PC-9 (cell line): ENCODE results near the gene HMGN1. TPM values are rescaled to one million over a fixed set of nuclear protein-coding genes. Genes with fewer than 3 reads are reported as not detected.

ENCODE experiments used
- BruUV-seq: library from RNA; stranded (reverse); fragments of 400-500 nt; replicated peaks from 2 replicates; lab custom pipeline; 2021; lab: Mats Ljungman, UMichigan
- CTCF ChIA-PET: fragments of 300-600 bp; sonication (Branson Sonifier 250); formaldehyde crosslinking; loops from one replicate; lab custom pipeline; 2022; ENCODE audit warnings: antibody characterized with exemption; lab: Charles Lee
- POLR2A ChIA-PET: fragments of 300-600 bp; sonication (Branson Sonifier 250); formaldehyde crosslinking; loops from one replicate; lab custom pipeline; 2022; ENCODE audit warnings: antibody characterized with exemption; ENCODE audit not compliant: unreplicated experiment; lab: Charles Lee
- DNase-seq, 2 experiments: peaks; one replicate each; pipeline versions ENCODE4 v3.0.0 to v3.0.0-alpha.2; 2015 to 2022; ENCODE audit warnings: mixed read lengths in 1 of 2
- H2AFZ ChIP-seq: fragments of 200-600 bp; sonication (generic); 2 replicates; pipeline ENCODE4 v1.8.1; 2017; ENCODE audit warnings: antibody characterized with exemption
- H3F3A ChIP-seq: fragments of 200-600 bp; sonication (generic); 2 replicates; pipeline ENCODE4 v1.8.1; 2017; ENCODE audit warnings: antibody characterized with exemption, mild to moderate bottlenecking, low read depth; ENCODE audit not compliant: insufficient read depth
- H3K27ac ChIP-seq: fragments of 200-600 bp; sonication (generic); 2 replicates; pipeline ENCODE4 v1.6.1; 2016; ENCODE audit warnings: mixed run types
- H3K27me3 ChIP-seq: fragments of 200-600 bp; sonication (generic); 2 replicates; pipeline ENCODE4 v1.6.1; 2016; ENCODE audit warnings: low read depth, mixed run types; ENCODE audit not compliant: insufficient read depth
- H3K36me3 ChIP-seq: fragments of 200-600 bp; sonication (generic); 2 replicates; pipeline ENCODE4 v1.6.1; 2016; ENCODE audit warnings: low read depth, mixed run types
- H3K4me1 ChIP-seq: fragments of 200-600 bp; sonication (generic); replicated peaks from 2 replicates; pipeline ENCODE4 v1.6.1; 2016; ENCODE audit warnings: mixed run types; ENCODE audit not compliant: insufficient read depth
- H3K4me2 ChIP-seq: fragments of 200-600 bp; sonication (generic); 2 replicates; pipeline ENCODE4 v1.6.1; 2017; ENCODE audit warnings: mixed run types
- H3K4me3 ChIP-seq: fragments of 200-600 bp; sonication (generic); 2 replicates; pipeline ENCODE4 v1.6.1; 2016; ENCODE audit warnings: mixed run types
- H3K79me2 ChIP-seq: fragments of 200-600 bp; sonication (generic); 2 replicates; pipeline ENCODE4 v1.6.1; 2017; ENCODE audit warnings: low read depth, mixed run types
- H3K9me2 ChIP-seq: fragments of 200-600 bp; sonication (generic); 2 replicates; pipeline ENCODE4 v1.8.1; 2017; ENCODE audit warnings: mild to moderate bottlenecking; ENCODE audit not compliant: insufficient read depth
- H3K9me3 ChIP-seq: fragments of 200-600 bp; sonication (generic); 2 replicates; pipeline ENCODE4 v1.8.1; 2016; ENCODE audit warnings: low read depth; ENCODE audit not compliant: insufficient read depth
- H4K20me1 ChIP-seq: fragments of 200-600 bp; sonication (generic); 2 replicates; pipeline ENCODE4 v1.8.1; 2017; ENCODE audit not compliant: insufficient read depth
- EZH2 ChIP-seq: fragments of 200-600 bp; sonication (generic); IDR thresholded peaks from 2 replicates; pipeline ENCODE4 v1.8.0; 2017; ENCODE audit warnings: antibody characterized with exemption, low read depth
- intact Hi-C: fragments of 100-400 bp; cut with micrococcal nuclease; formaldehyde crosslinking; loops from one replicate; pipeline ENCODE4 v1.10.0; 2022; ENCODE audit not compliant: unreplicated experiment
- total RNA-seq: library from RNA; stranded (reverse); gene quantifications from 2 replicates; pipeline ENCODE4 v1.2.3, GENCODE V29; 2021
- TF ChIP-seq, protein P1 (sequence below): fragments of 200-600 bp; sonication (generic); conservative IDR thresholded peaks from 2 replicates; pipeline ENCODE4 v1.6.1; 2017; ENCODE audit warnings: mixed run types, antibody characterized with exemption, mild to moderate bottlenecking, moderate library complexity

The HMGN1 gene
- total RNA-seq, 1 experiment from 2014 or later, result 369 TPM

DNA sequence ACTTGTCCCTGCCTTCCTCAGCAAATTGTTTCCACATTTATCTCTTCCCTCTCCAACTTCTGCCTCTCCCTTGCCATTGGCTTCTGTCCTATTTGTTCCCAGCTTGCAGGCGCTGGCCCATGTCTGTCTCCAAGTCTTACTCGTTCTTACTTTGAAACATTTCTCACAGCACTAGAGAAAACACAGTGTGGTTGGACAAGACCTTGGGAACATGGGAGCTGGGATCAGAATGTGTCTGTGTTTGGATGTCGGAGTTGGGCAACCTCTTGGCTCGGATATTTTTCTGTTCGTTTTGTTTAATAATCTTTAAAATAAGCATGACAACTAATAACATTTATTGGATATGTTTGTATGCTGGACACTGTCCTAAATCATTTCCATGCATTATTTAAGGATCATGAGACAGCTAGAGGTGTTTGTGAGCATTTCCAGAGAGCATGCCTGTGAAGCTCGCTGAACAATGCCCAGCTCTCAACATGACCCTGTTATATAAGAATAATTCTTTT, 29.6 kb downstream of the HMGN1 start:
- Histone ChIP-seq H3K27ac (peak overlapping the region; percentile 32), H3K4me2 (peak overlapping the region; percentile 43), H3K27me3 (no peaks in the 10 kb centered on the region), H3K4me1 (peaks cover 53% of the 10 kb centered on the region), H2AFZ (no peak overlapping the region), H3K36me3 (no peaks in the 10 kb centered on the region), H3F3A (peaks cover 28% of the 10 kb centered on the region), H3K9me2 (no peaks in the 10 kb centered on the region), H4K20me1 (no peaks in the 10 kb centered on the region), H3K79me2 (peaks cover 7% of the 10 kb centered on the region), H3K4me3 (no peak overlapping the region), H3K9me3 (no peaks in the 10 kb centered on the region)
- ChIA-PET POLR2A (interaction anchor here (0.6 kb wide), 2 partner anchors 20 to 38 kb away, joined by 5 to 11 read pairs; no protein-coding TSS in a partner anchor), CTCF (no interaction called here)
- intact Hi-C loops, result no loop called here
- TF ChIP-seq, protein P1, sequence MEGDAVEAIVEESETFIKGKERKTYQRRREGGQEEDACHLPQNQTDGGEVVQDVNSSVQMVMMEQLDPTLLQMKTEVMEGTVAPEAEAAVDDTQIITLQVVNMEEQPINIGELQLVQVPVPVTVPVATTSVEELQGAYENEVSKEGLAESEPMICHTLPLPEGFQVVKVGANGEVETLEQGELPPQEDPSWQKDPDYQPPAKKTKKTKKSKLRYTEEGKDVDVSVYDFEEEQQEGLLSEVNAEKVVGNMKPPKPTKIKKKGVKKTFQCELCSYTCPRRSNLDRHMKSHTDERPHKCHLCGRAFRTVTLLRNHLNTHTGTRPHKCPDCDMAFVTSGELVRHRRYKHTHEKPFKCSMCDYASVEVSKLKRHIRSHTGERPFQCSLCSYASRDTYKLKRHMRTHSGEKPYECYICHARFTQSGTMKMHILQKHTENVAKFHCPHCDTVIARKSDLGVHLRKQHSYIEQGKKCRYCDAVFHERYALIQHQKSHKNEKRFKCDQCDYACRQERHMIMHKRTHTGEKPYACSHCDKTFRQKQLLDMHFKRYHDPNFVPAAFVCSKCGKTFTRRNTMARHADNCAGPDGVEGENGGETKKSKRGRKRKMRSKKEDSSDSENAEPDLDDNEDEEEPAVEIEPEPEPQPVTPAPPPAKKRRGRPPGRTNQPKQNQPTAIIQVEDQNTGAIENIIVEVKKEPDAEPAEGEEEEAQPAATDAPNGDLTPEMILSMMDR, result no peak
- TF ChIP-seq EZH2, result no peak
- no TSS peak for BruUV-seq
- DNase-seq, result no peak

DNA sequence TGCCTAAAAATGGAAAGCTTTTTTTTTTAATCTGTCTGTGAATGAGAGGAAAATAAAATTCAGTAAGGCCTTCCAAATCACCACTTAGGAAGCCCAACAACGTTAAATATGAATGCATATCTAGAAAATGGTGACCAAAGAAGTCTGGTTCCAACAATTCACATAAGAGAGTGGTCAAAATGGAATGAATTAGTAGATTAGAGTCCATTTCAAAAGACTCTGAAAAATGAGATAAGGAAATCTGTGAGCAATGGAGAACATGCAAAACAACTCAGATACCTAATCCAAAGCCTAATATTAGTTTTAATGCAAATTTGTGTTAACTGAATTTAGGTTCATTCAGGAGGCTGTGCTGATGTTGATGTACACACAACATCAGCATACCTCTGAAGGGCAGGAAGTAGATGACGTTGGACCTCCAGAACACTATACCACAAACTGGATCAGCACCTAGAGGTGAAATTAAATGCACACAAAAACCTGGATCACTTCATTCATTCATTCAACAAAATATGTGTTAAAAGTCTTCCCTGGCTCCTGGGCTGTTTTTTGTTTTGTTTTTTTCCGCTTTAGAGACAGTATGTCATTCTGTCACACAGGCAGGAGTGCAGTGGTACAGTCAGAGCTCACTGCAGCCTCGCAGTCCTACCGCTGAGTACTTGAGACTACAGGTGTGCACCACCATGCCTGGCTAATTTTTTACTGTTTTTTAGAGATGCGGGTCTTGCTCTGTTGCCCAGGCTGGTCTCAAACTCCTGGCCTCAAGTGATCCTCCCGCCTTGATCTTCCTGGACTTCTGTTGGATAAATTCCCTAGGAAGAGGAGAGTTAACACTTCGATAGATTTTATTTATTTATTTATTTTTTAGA, 30.6 kb downstream of the HMGN1 start:
- ChIA-PET CTCF (no interaction called here), POLR2A (interaction anchor here (0.6 kb wide), 1 partner anchor 19 kb away, joined by 11 read pairs; no protein-coding TSS in a partner anchor)
- no peak overlapping the region for H2AFZ ChIP-seq
- no peak overlapping the region for H3K27ac ChIP-seq
- H3K9me3 ChIP-seq, result no peaks in the 10 kb centered on the region
- no peaks in the 10 kb centered on the region for H3K36me3 ChIP-seq
- H3F3A ChIP-seq, result peaks cover 28% of the 10 kb centered on the region
- DNase-seq, result no peak
- TF ChIP-seq EZH2, result no peak
- TF ChIP-seq, protein P1, result no peak
- no peaks in the 10 kb centered on the region for H3K9me2 ChIP-seq
- BruUV-seq, result no TSS peak
- peaks cover 53% of the 10 kb centered on the region for H3K4me1 ChIP-seq
- H3K27me3 ChIP-seq, result no peaks in the 10 kb centered on the region
- intact Hi-C loops, result no loop called here
- no peak overlapping the region for H3K4me3 ChIP-seq
- no peaks in the 10 kb centered on the region for H4K20me1 ChIP-seq
- H3K79me2 ChIP-seq, result peaks cover 11% of the 10 kb centered on the region
- H3K4me2 ChIP-seq, result peak overlapping the region; percentile 43; the same call in 1 of the 2 replicates

DNA sequence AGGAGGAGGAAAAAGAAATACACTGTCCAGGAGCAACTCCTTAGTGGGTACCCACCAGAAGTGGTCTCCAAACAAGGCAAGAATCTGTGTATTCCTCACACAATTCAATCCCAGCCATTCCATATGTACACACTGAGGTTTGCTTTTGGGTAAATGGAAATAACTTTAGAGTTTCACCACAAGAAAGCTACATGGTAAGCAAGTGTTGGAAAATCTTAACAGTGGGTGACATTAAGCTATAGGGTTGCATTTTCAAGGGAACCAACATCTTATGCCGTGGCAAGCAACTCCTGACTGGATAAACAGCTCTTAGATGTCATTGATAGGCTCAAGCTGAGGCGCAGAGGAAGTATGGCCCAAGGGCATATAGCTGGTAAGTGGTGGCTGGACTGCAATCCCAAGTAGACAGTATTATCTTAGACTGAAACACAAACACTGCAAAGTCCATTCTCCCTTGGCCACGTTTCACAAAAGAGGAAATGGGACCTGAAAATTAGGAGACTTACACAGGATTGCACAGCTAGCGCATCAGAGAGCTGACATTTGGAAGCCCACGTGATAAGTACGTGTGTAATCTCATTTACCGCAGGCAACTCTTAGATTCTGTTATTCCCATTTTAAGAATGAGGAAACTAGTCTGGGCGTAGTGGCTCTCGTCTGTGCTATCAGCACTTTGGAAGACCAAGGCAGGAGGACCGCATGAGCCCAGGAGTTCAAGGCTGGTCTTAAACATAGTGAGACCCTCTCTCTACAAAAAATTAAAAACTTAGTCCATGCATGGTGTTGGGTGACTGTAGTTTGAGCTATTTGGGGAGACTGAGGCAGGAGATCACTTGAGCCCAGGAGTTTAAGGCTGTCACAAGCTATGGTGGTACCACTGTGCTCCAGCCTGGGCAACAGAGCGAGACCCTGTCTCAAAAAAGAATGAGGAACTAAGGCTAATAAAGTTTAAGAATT, 31.5 kb downstream of the HMGN1 start:
- Histone ChIP-seq H4K20me1 (no peaks in the 10 kb centered on the region), H3K27ac (peak overlapping the region; percentile 37; the same call in 1 of the 2 replicates), H3F3A (peaks cover 23% of the 10 kb centered on the region), H3K79me2 (peaks cover 11% of the 10 kb centered on the region), H2AFZ (no peak overlapping the region), H3K36me3 (no peaks in the 10 kb centered on the region), H3K4me1 (peaks cover 48% of the 10 kb centered on the region), H3K9me3 (no peaks in the 10 kb centered on the region), H3K4me2 (peak overlapping the region; percentile 16; the same call in 1 of the 2 replicates), H3K4me3 (no peak overlapping the region), H3K9me2 (no peaks in the 10 kb centered on the region), H3K27me3 (no peaks in the 10 kb centered on the region)
- ChIA-PET CTCF (no interaction called here), POLR2A (interaction anchor here (0.5 kb wide), 2 partner anchors 16 to 22 kb away, joined by 3 read pairs; no protein-coding TSS in a partner anchor)
- peak; percentile 12 to 52 for DNase-seq
- no peak for TF ChIP-seq EZH2
- TF ChIP-seq, protein P1, result no peak
- intact Hi-C loops, result no loop called here
- BruUV-seq, result no TSS peak
